GM12878 (cell line): ENCODE measurements around the gene EPB41. TPM values are rescaled to one million over a fixed set of nuclear protein-coding genes. Genes with fewer than 3 reads are reported as not detected.

Experiments
- BRCA1 ChIP-seq: IDR thresholded peaks from 2 replicates; pipeline ENCODE4 v1.6.1; 2011; ENCODE audit warnings: low read depth, low read length, improper control_type of control experiment
- CEBPB ChIP-seq, 2 experiments: fragments of 150-350 bp in 1 of 2; IDR thresholded peaks; 2 replicates each; pipeline ENCODE4 v1.6.1; 2012 to 2014; ENCODE audit warnings: low read depth in 2 of 2, low read length in 2 of 2, borderline replicate concordance in 1 of 2, inconsistent platforms in 1 of 2
- CREM ChIP-seq: IDR thresholded peaks from 2 replicates; pipeline ENCODE4 v1.6.1; 2014; ENCODE audit warnings: antibody characterized with exemption, low read depth
- E2F8 ChIP-seq: fragments of 450-650 bp; IDR thresholded peaks from 2 replicates; pipeline ENCODE4 v1.6.1; 2018; ENCODE audit warnings: mild to moderate bottlenecking, low read depth, moderate library complexity; ENCODE audit not compliant: partially characterized antibody
- E4F1 ChIP-seq: fragments of 450-650 bp; IDR thresholded peaks from 2 replicates; pipeline ENCODE4 v1.6.1; 2018; ENCODE audit warnings: borderline replicate concordance, mild to moderate bottlenecking; ENCODE audit not compliant: partially characterized antibody
- GATAD2B ChIP-seq: fragments of 450-650 bp; conservative IDR thresholded peaks from 2 replicates; pipeline ENCODE4 v1.6.1; 2017; ENCODE audit warnings: low read depth, mild to moderate bottlenecking, moderate library complexity
- MEF2A ChIP-seq: IDR thresholded peaks from 2 replicates; pipeline ENCODE4 v1.6.1; 2011; ENCODE audit warnings: low read depth, mild to moderate bottlenecking, low read length, moderate library complexity; ENCODE audit not compliant: insufficient read depth
- MYB ChIP-seq: fragments of 150-350 bp; IDR thresholded peaks from 2 replicates; pipeline ENCODE4 v1.6.1; 2014; ENCODE audit warnings: mild to moderate bottlenecking, low read depth, low read length, borderline replicate concordance
- NBN ChIP-seq: fragments of 450-650 bp; IDR thresholded peaks from 2 replicates; pipeline ENCODE4 v1.6.1; 2016
- NFIC ChIP-seq: IDR thresholded peaks from 2 replicates; pipeline ENCODE4 v1.6.1; 2012; ENCODE audit warnings: low read depth, mild to moderate bottlenecking, inconsistent platforms, low read length, moderate library complexity
- POLR2AphosphoS5 ChIP-seq: IDR thresholded peaks from 2 replicates; pipeline ENCODE4 v1.6.1; 2011; ENCODE audit warnings: mild to moderate bottlenecking, low read length, inconsistent platforms
- SRF ChIP-seq, 2 experiments: IDR thresholded peaks; 2 replicates each; pipeline ENCODE4 v1.6.1; 2011; ENCODE audit warnings: low read depth in 2 of 2, low read length in 2 of 2, mild to moderate bottlenecking in 1 of 2, moderate library complexity in 1 of 2
- TCF12 ChIP-seq: IDR thresholded peaks from 2 replicates; pipeline ENCODE4 v1.6.1; 2011; ENCODE audit warnings: low read depth, mild to moderate bottlenecking, low read length
- ZBTB40 ChIP-seq: fragments of 450-650 bp; IDR thresholded peaks from 2 replicates; pipeline ENCODE4 v1.6.1; 2016; ENCODE audit warnings: mild to moderate bottlenecking, moderate library complexity, borderline replicate concordance
- ZNF217 ChIP-seq: fragments of 450-650 bp; IDR thresholded peaks from 2 replicates; pipeline ENCODE4 v1.6.1; 2017; ENCODE audit warnings: antibody characterized with exemption, mild to moderate bottlenecking
- ZNF592 ChIP-seq: fragments of 450-650 bp; IDR thresholded peaks from 2 replicates; pipeline ENCODE4 v1.6.1; 2017; ENCODE audit warnings: mild to moderate bottlenecking, moderate library complexity
- polyA plus RNA-seq, 11 experiments: library from polyadenylated mRNA; depleted of rRNA in 4 of 11; unstranded in 6 of 11; stranded (reverse) in 5 of 11; fragments of >200 nt; fragmentation: Nextera tagmentation in 4 of 11; fragmentation: Illumina TruSeq in 1 of 11; extraction: Ambion mirVana in 4 of 11; extraction: Trizol in 1 of 11; gene quantifications; 1 replicate in 1 of 11; 2 replicates in 10 of 11; pipeline versions ENCODE4 v1.2.1 to v1.2.3, GENCODE V29; 2011 to 2016; ENCODE audit warnings: inconsistent platforms in 2 of 11, missing spikeins in 2 of 11, low read depth in 1 of 11
- total RNA-seq, 4 experiments: library from RNA; depleted of rRNA in 3 of 4; stranded (reverse); fragments of >200 nt in 3 of 4; fragmentation: Illumina TruSeq in 1 of 4; extraction: Trizol in 1 of 4; gene quantifications; 2 replicates each; pipeline versions ENCODE4 v1.2.1 to v1.2.3, GENCODE V29; 2013 to 2021

EPB41 gene
- total and polyA plus RNA-seq, 10 of the 15 experiments (the other 5 are each of a cell fraction or from before 2014, with no cell fraction given) = 1.1 to 77.6 (median 58.8) TPM

GRCh38 chr1:28926629-28927265 lies 12.4 kb downstream of the EPB41 start (continued):
- TF ChIP-seq E2F8 = no peak
- TF ChIP-seq BRCA1 = no peak
- TF ChIP-seq NFIC = peak; percentile 81
- TF ChIP-seq SRF (IDR thresholded peaks at IDR 0.05; ENCODE audit: low read depth in 2 of 2, low read length in 2 of 2) = no peak
- no peak for TF ChIP-seq TCF12
- TF ChIP-seq GATAD2B = no peak
- 0 out of 2 replicates have a peak, but pooled peaks have one; percentile 6 for TF ChIP-seq MEF2A
- TF ChIP-seq MYB = no peak
- TF ChIP-seq CREM = no peak
- no peak for TF ChIP-seq CEBPB (IDR thresholded peaks at IDR 0.05; ENCODE audit: borderline replicate concordance in 1 of 2, low read depth in 2 of 2, low read length in 2 of 2)
- peak; percentile 35; the same call in 1 of the 2 replicates for TF ChIP-seq ZNF217
- 0 out of 2 replicates have a peak, but pooled peaks have one; percentile 14 for TF ChIP-seq ZBTB40
- TF ChIP-seq NBN = peak; percentile 48
- no peak for TF ChIP-seq ZNF592
- no peak for TF ChIP-seq POLR2AphosphoS5
- TF ChIP-seq E4F1 = peak; percentile 49
